IMR-90 (cell line): ENCODE results near the gene LRRC4C. TPM values are rescaled to one million over a fixed set of nuclear protein-coding genes. Genes with fewer than 3 reads are reported as not detected.

Source experiments
- ATAC-seq: fragments of 200-7000 bp; cut with Tn5 transposase; 2 replicates; pipeline ENCODE4 v1.9.1; 2020; ENCODE audit warnings: low read depth, mild to moderate bottlenecking, moderate library complexity
- BruUV-seq: library from RNA; stranded (reverse); fragments of 400-500 nt; replicated peaks from 2 replicates; lab custom pipeline; 2021; lab: Mats Ljungman, UMichigan
- CTCF ChIA-PET: fragments of 300-600 bp; formaldehyde crosslinking; extraction: SDS; loops from one replicate; lab custom pipeline; 2021; ENCODE audit warnings: antibody characterized with exemption; lab: Yijun Ruan, JAX
- POLR2A ChIA-PET: fragments of 300-600 bp; sonication (Branson Sonifier 250); formaldehyde crosslinking; loops from one replicate; lab custom pipeline; 2022; ENCODE audit warnings: antibody characterized with exemption; ENCODE audit not compliant: unreplicated experiment; lab: Charles Lee
- DNase-seq: peaks from one replicate; pipeline ENCODE4 v3.0.0; 2013
- H2AFZ ChIP-seq: replicated peaks from 2 replicates; pipeline ENCODE3; 2013; ENCODE audit warnings: low read length, mild to moderate bottlenecking; ENCODE audit not compliant: poor library complexity
- H2AK5ac ChIP-seq: 2 replicates; pipeline ENCODE4 v1.6.1; 2013; ENCODE audit warnings: low read depth, low read length, inconsistent platforms
- H2AK9ac ChIP-seq: replicated peaks from 2 replicates; pipeline ENCODE3; 2013; ENCODE audit warnings: mild to moderate bottlenecking, low read depth, low read length, moderate library complexity; ENCODE audit not compliant: poor library complexity
- H2BK120ac ChIP-seq: 2 replicates; pipeline ENCODE4 v1.6.1; 2013; ENCODE audit warnings: low read depth, low read length, inconsistent platforms
- H2BK15ac ChIP-seq: 3 replicates; pipeline ENCODE4 v1.6.1; 2013; ENCODE audit warnings: low read depth, low read length, inconsistent platforms
- H2BK20ac ChIP-seq: 2 replicates; pipeline ENCODE4 v1.6.1; 2013; ENCODE audit warnings: low read depth, mild to moderate bottlenecking, inconsistent platforms, low read length, moderate library complexity
- H2BK5ac ChIP-seq: 2 replicates; pipeline ENCODE4 v1.6.1; 2013; ENCODE audit warnings: mild to moderate bottlenecking, low read depth, low read length, inconsistent platforms; ENCODE audit not compliant: poor library complexity, severe bottlenecking
- H3K14ac ChIP-seq: replicated peaks from 2 replicates; pipeline ENCODE4 v1.6.1; 2013; ENCODE audit warnings: low read depth, low read length, inconsistent platforms
- H3K18ac ChIP-seq: 2 replicates; pipeline ENCODE4 v1.6.1; 2013; ENCODE audit warnings: low read depth, low read length, control low read depth
- H3K23ac ChIP-seq: 2 replicates; pipeline ENCODE4 v1.6.1; 2013; ENCODE audit warnings: low read depth, low read length, inconsistent platforms
- H3K27ac ChIP-seq: 2 replicates; pipeline ENCODE4 v1.5.1; 2013; ENCODE audit warnings: mild to moderate bottlenecking, control low read depth, low read length; ENCODE audit not compliant: insufficient read depth
- H3K27me3 ChIP-seq: 2 replicates; pipeline ENCODE4 v1.6.1; 2013; ENCODE audit warnings: low read length; ENCODE audit not compliant: control insufficient read depth, insufficient read depth
- H3K36me3 ChIP-seq: 2 replicates; pipeline ENCODE4 v1.6.1; 2013; ENCODE audit warnings: low read length, mixed read lengths; ENCODE audit not compliant: control insufficient read depth, insufficient read depth
- H3K4ac ChIP-seq: 2 replicates; pipeline ENCODE4 v1.6.1; 2013; ENCODE audit warnings: low read depth, low read length, inconsistent platforms
- H3K4me1 ChIP-seq: 2 replicates; pipeline ENCODE4 v1.6.1; 2013; ENCODE audit warnings: low read length, mixed read lengths; ENCODE audit not compliant: control insufficient read depth, insufficient read depth
- H3K4me2 ChIP-seq: 2 replicates; pipeline ENCODE4 v1.6.1; 2013; ENCODE audit warnings: low read depth, mild to moderate bottlenecking, control low read depth, low read length, moderate library complexity
- H3K4me3 ChIP-seq: 2 replicates; pipeline ENCODE4 v1.5.1; 2013; ENCODE audit warnings: low read depth, mild to moderate bottlenecking, control low read depth, low read length, moderate library complexity; ENCODE audit not compliant: insufficient read depth
- H3K56ac ChIP-seq: 2 replicates; pipeline ENCODE4 v1.6.1; 2013; ENCODE audit warnings: low read length, inconsistent platforms; ENCODE audit not compliant: insufficient read depth; ENCODE audit errors: extremely low read depth
- H3K79me1 ChIP-seq, 2 experiments: 2 replicates each; pipeline ENCODE4 v1.6.1; 2013; ENCODE audit warnings: low read length in 2 of 2, inconsistent platforms in 1 of 2, low read depth in 1 of 2
- H3K9ac ChIP-seq: 2 replicates; pipeline ENCODE4 v1.6.1; 2013; ENCODE audit warnings: low read depth, low read length, control low read depth
- H3K9me1 ChIP-seq: 2 replicates; pipeline ENCODE4 v1.6.1; 2013; ENCODE audit warnings: low read length, inconsistent platforms; ENCODE audit not compliant: insufficient read depth
- H3K9me3 ChIP-seq: 2 replicates; pipeline ENCODE4 v1.6.1; 2013; ENCODE audit warnings: low read length; ENCODE audit not compliant: control insufficient read depth, insufficient read depth
- H4K20me1 ChIP-seq: 2 replicates; pipeline ENCODE4 v1.6.1; 2013; ENCODE audit warnings: low read length, inconsistent platforms; ENCODE audit not compliant: insufficient read depth
- H4K5ac ChIP-seq: 2 replicates; pipeline ENCODE4 v1.6.1; 2013; ENCODE audit warnings: mild to moderate bottlenecking, low read depth, low read length, control low read depth
- H4K8ac ChIP-seq, 2 experiments: 2 replicates each; pipeline ENCODE4 v1.6.1; 2013; ENCODE audit warnings: low read depth in 2 of 2, low read length in 2 of 2, control low read depth in 1 of 2, inconsistent platforms in 1 of 2
- H4K91ac ChIP-seq: 2 replicates; pipeline ENCODE4 v1.6.1; 2013; ENCODE audit warnings: low read depth, low read length, inconsistent platforms; ENCODE audit not compliant: insufficient read depth
- BHLHE40 ChIP-seq: fragments of 150-350 bp; IDR thresholded peaks from 2 replicates; pipeline ENCODE4 v1.6.1; 2016; ENCODE audit warnings: mild to moderate bottlenecking, low read depth, low read length
- CEBPB ChIP-seq: IDR thresholded peaks from 2 replicates; pipeline ENCODE4 v1.6.1; 2012; ENCODE audit warnings: low read depth, low read length, improper control_type of control experiment
- CHD1 ChIP-seq: IDR thresholded peaks from 2 replicates; pipeline ENCODE4 v1.6.1; 2012; ENCODE audit warnings: low read depth, low read length, improper control_type of control experiment
- MXI1 ChIP-seq: IDR thresholded peaks from 2 replicates; pipeline ENCODE4 v1.6.1; 2012; ENCODE audit warnings: low read depth, mild to moderate bottlenecking, low read length, moderate library complexity, borderline replicate concordance
- NFE2L2 ChIP-seq: fragments of 150-350 bp; IDR thresholded peaks from 2 replicates; pipeline ENCODE4 v1.6.1; 2016; ENCODE audit warnings: low read depth, mild to moderate bottlenecking, low read length
- POLR2A ChIP-seq: IDR thresholded peaks from 2 replicates; pipeline ENCODE4 v1.6.1; 2012; ENCODE audit warnings: mild to moderate bottlenecking, low read depth, low read length
- RFX5 ChIP-seq: IDR thresholded peaks from 2 replicates; pipeline ENCODE4 v1.8.0; 2012; ENCODE audit warnings: low read depth, mild to moderate bottlenecking, low read length, moderate library complexity
- SMC3 ChIP-seq: fragments of 150-350 bp; IDR thresholded peaks from 2 replicates; pipeline ENCODE4 v1.6.1; 2016; ENCODE audit warnings: low read depth, mild to moderate bottlenecking, antibody characterized with exemption, low read length, moderate library complexity
- WGBS, 2 experiments: methylation state at CpG; one replicate each; pipeline versions ENCODE4 v1.1.5 to v1.1.7; 2013; ENCODE audit warnings: missing lambda C conversion rate in 2 of 2; ENCODE audit not compliant: insufficient read length in 1 of 2; ENCODE audit errors: extremely low coverage in 2 of 2; 5-methylcytosine and 5-hydroxymethylcytosine counted together
- dilution Hi-C: fragments of 300-500 bp; cut with HindIII; formaldehyde crosslinking; loops from one replicate; pipeline ENCODE4 v1.14.3; 2018; ENCODE audit warnings: low sequenced_read_pairs; ENCODE audit not compliant: unreplicated experiment
- in situ Hi-C: fragments of 300-500 bp; cut with MboI; formaldehyde crosslinking; loops from 3 replicates; pipeline ENCODE4 v1.14.3; 2019; ENCODE audit warnings: low sequenced_read_pairs, inconsistent platforms, mixed read lengths
- intact Hi-C: fragments of 100-400 bp; cut with micrococcal nuclease; formaldehyde crosslinking; loops from 2 replicates; pipeline ENCODE4 v1.10.0; 2022
- polyA plus RNA-seq, 3 experiments: library from polyadenylated mRNA; depleted of rRNA; stranded (reverse); fragments of >200 nt; gene quantifications; 2 replicates each; pipeline ENCODE4 v1.2.3, GENCODE V29; 2012; ENCODE audit warnings: low replicate concordance in 1 of 3
- total RNA-seq: library from RNA; depleted of rRNA; stranded (reverse); fragments of >200 nt; gene quantifications from 2 replicates; pipeline ENCODE4 v1.2.3, GENCODE V29; 2012
- TF ChIP-seq, protein P1 (sequence below): conservative IDR thresholded peaks from 2 replicates; pipeline ENCODE4 v1.5.1; 2012; ENCODE audit warnings: mild to moderate bottlenecking, low read depth, low read length, improper control_type of control experiment

Gene LRRC4C
- total and polyA plus RNA-seq, 2 of the 4 experiments (the other 2 are of a cell fraction): under 0.01 to 0.03 TPM

DNA sequence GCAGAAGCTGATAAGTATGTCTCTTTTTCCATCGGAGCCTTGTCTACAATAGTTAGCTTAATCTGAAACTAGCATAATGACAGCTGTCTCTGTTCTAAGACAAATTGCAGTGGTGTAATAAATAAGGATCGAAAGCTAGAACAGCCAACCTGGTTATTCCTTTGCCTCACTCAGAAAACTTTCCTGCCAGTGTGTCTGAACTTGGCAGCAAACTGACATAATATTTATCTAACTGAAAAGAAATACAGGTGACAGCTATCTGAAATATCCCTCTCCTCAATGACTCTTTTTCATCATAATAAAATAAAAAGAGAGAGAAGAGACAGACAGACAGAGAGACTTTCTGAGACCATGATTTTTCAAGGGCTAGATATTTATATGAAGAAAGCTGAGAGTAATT, 642.5 kb downstream of the LRRC4C start:
- Histone ChIP-seq H2AK5ac (no peak overlapping the region), H3K9me3 (peaks cover 6% of the 10 kb centered on the region; the same call in 1 of the 2 replicates), H4K20me1 (no peaks in the 10 kb centered on the region), H4K8ac (no peak overlapping the region), H3K4me1 (no peaks in the 10 kb centered on the region), H3K9me1 (no peaks in the 10 kb centered on the region), H4K5ac (no peak overlapping the region), H3K4me2 (no peak overlapping the region), H3K4ac (no peak overlapping the region), H3K14ac (no peak overlapping the region), H3K27me3 (no peaks in the 10 kb centered on the region), H3K36me3 (no peaks in the 10 kb centered on the region), H2AK9ac (no peak overlapping the region), H2BK5ac (no peak overlapping the region), H2BK15ac (no peak overlapping the region), H3K18ac (no peak overlapping the region), H2BK120ac (no peak overlapping the region), H2BK20ac (no peak overlapping the region), H4K91ac (no peak overlapping the region), H3K23ac (no peak overlapping the region), H3K79me1 (no peaks in the 10 kb centered on the region), H2AFZ (no peak overlapping the region), H3K9ac (no peak overlapping the region), H3K4me3 (no peak overlapping the region), H3K27ac (no peak overlapping the region), H3K56ac (no peak overlapping the region)
- ATAC-seq: no peak
- intact Hi-C loops: no loop called here
- BruUV-seq: no TSS peak
- ChIA-PET POLR2A (no interaction called here), CTCF (no interaction called here)
- no CpG with 5 or more reads among the region's 2 CpGs for WGBS, 2 experiments
- in situ Hi-C loops: no loop called here
- dilution Hi-C loops: no loop called here
- TF ChIP-seq CHD1 (no peak), POLR2A (no peak), MXI1 (no peak), RFX5 (no peak), BHLHE40 (no peak), NFE2L2 (no peak), SMC3 (no peak), CEBPB (no peak)
- TF ChIP-seq, protein P1, sequence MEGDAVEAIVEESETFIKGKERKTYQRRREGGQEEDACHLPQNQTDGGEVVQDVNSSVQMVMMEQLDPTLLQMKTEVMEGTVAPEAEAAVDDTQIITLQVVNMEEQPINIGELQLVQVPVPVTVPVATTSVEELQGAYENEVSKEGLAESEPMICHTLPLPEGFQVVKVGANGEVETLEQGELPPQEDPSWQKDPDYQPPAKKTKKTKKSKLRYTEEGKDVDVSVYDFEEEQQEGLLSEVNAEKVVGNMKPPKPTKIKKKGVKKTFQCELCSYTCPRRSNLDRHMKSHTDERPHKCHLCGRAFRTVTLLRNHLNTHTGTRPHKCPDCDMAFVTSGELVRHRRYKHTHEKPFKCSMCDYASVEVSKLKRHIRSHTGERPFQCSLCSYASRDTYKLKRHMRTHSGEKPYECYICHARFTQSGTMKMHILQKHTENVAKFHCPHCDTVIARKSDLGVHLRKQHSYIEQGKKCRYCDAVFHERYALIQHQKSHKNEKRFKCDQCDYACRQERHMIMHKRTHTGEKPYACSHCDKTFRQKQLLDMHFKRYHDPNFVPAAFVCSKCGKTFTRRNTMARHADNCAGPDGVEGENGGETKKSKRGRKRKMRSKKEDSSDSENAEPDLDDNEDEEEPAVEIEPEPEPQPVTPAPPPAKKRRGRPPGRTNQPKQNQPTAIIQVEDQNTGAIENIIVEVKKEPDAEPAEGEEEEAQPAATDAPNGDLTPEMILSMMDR: no peak
- DNase-seq: no peak
